Brain microvascular endothelial cell (primary cell): ENCODE results near the gene CPSF4L.

Experiments used
- DNase-seq: peaks from one replicate; pipeline ENCODE4 v3.0.0-alpha.2; 2020
- H3K27ac ChIP-seq: fragments of 250-450 bp; sonication (Bioruptor Pico); 2 replicates; pipeline ENCODE4 v1.5.1; 2020; ENCODE audit warnings: mild to moderate bottlenecking, moderate library complexity
- H3K27me3 ChIP-seq: fragments of 250-450 bp; sonication (Bioruptor Pico); replicated peaks from 2 replicates; pipeline ENCODE4 v1.5.1; 2020; ENCODE audit warnings: mild to moderate bottlenecking
- H3K36me3 ChIP-seq: fragments of 250-450 bp; sonication (Bioruptor Pico); replicated peaks from 2 replicates; pipeline ENCODE4 v1.5.1; 2020; ENCODE audit warnings: mild to moderate bottlenecking
- H3K4me3 ChIP-seq: 2 replicates; pipeline ENCODE4 v1.5.1; 2011; ENCODE audit warnings: low read depth, mild to moderate bottlenecking, control low read depth, low read length, moderate library complexity
- CTCF ChIP-seq: IDR thresholded peaks from 2 replicates; pipeline ENCODE4 v1.5.1; 2011; ENCODE audit warnings: low read depth, mild to moderate bottlenecking, moderate library complexity, low read length, control low read depth, inconsistent platforms; ENCODE audit errors: missing control alignments
- in situ Hi-C: cut with HindIII; loops from 2 replicates; pipeline ENCODE4 v1.10.0; 2017; ENCODE audit warnings: low sequenced_read_pairs, low pct_ligation_motif_present

Gene CPSF4L

DNA sequence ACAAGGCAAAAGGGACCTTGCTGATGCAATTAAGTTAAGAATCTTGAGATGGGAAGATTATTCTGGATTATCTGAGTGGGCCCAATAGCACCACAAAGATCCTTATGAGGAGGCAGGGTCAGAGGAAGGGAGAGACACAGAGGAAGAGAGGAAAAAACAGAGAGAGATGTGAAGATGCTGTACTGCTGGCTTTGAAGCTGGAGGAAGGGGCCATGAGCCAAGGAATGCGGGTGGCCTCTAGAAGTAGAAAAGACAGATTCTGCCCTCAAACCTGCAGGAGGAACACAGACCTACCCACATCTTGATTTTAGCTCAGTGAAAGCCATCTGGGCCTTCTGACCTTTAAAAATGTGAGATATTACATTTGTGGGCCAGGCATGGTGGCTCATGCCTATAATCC lies 8.1 kb upstream of the CPSF4L start:
- no peaks in the 10 kb centered on the region for H3K36me3 ChIP-seq
- in situ Hi-C loops = no loop called here
- no peaks in the 10 kb centered on the region for H3K27me3 ChIP-seq
- H3K4me3 ChIP-seq = no peak overlapping the region
- no peak overlapping the region for H3K27ac ChIP-seq
- no peak for DNase-seq
- TF ChIP-seq CTCF = no peak

DNA sequence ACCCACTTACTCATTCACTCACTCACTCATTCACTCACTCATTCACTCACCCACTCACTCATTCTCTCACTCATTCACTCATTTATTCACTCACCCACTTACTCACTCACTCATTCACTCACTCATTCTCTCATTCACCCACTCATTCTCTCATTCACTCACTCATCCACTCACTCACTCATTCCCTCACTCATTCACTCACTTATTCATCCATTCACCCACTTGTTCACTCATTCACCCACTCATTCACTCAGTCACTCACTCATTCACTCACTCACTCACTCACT lies 7.6 kb upstream of the CPSF4L start:
- no peaks in the 10 kb centered on the region for H3K27me3 ChIP-seq
- in situ Hi-C loops = no loop called here
- no peak for TF ChIP-seq CTCF
- no peak for DNase-seq
- no peaks in the 10 kb centered on the region for H3K36me3 ChIP-seq
- H3K27ac ChIP-seq = no peak overlapping the region
- no peak overlapping the region for H3K4me3 ChIP-seq

GRCh38 chr17:73268582-73269328 lies 7.1 kb upstream of the CPSF4L start:
- H3K4me3 ChIP-seq = no peak overlapping the region
- in situ Hi-C loops = no loop called here
- no peaks in the 10 kb centered on the region for H3K36me3 ChIP-seq
- DNase-seq = no peak
- H3K27ac ChIP-seq = no peak overlapping the region
- TF ChIP-seq CTCF = no peak
- no peaks in the 10 kb centered on the region for H3K27me3 ChIP-seq

GRCh38 chr17:73267648-73268537 lies 6.2 kb upstream of the CPSF4L start:
- Histone ChIP-seq H3K27me3 (no peaks in the 10 kb centered on the region), H3K27ac (no peak overlapping the region), H3K4me3 (no peak overlapping the region), H3K36me3 (no peaks in the 10 kb centered on the region)
- DNase-seq = no peak
- in situ Hi-C loops = no loop called here
- no peak for TF ChIP-seq CTCF

GRCh38 chr17:73266796-73267195 lies 5.1 kb upstream of the CPSF4L start:
- in situ Hi-C loops = no loop called here
- DNase-seq = no peak
- TF ChIP-seq CTCF = no peak
- H3K27ac ChIP-seq = no peak overlapping the region
- no peaks in the 10 kb centered on the region for H3K36me3 ChIP-seq
- no peaks in the 10 kb centered on the region for H3K27me3 ChIP-seq
- H3K4me3 ChIP-seq = no peak overlapping the region
